ENCODE data around the gene KRT86.
A peak's percentile ranks its signal among the peaks of the same experiment; 100 is the strongest.
"Not testable (repeated sequence)": the region's sequence is repeated elsewhere in the genome, so short reads cannot be mapped to it uniquely, and the experiment has no call there.

- peak; percentile 60 for TF ChIP-seq EZH2 (IDR thresholded peaks at IDR 0.05; ENCODE audit: insufficient read depth, poor library complexity, severe bottlenecking)
- TF ChIP-seq EZH2phosphoT487 (IDR thresholded peaks at IDR 0.05; ENCODE audit: insufficient read depth, low read depth), result not testable (repeated sequence)
Measured at GRCh38 chr12:52257922-52258321, 16.5 kb upstream of the KRT86 start.
